ENCODE data around the gene TNFAIP8L3. TPM values are rescaled to one million over a fixed set of nuclear protein-coding genes. Genes with fewer than 3 reads are reported as not detected.

Gene TNFAIP8L3
- total RNA-seq, 2 experiments from 2014 or later = not detected

GRCh38 chr15:51132384-51133139, 37.9 kb upstream of the TNFAIP8L3 start:
- H3K36me3 Mint-ChIP-seq (ENCODE audit: low read depth) = no peaks in the 10 kb centered on the region
- H3K27ac Mint-ChIP-seq = no peak overlapping the region
- ChIA-PET CTCF (interaction anchor here (0.9 kb wide), 1 partner anchor 10 kb away, joined by 3 read pairs; no protein-coding TSS in a partner anchor), POLR2A (no interaction called here)
- peak in 1 of 14 experiments; percentile 5 for DNase-seq
- Histone ChIP-seq H3K27ac (ENCODE audit: low read depth in 1 of 2, low read length in 2 of 2) (no peak overlapping the region), H3K27me3 (ENCODE audit: control insufficient read depth in 1 of 2, insufficient read depth in 2 of 2, low read length in 2 of 2) (peaks cover 3 to 8% of the 10 kb centered on the region in 2 experiments), H3K9me3 (ENCODE audit: control insufficient read depth in 1 of 2, insufficient read depth in 1 of 2, low read length in 2 of 2) (peaks cover 0 to 5% of the 10 kb centered on the region in 2 experiments), H3K4me1 (ENCODE audit: insufficient read depth, low read length) (no peaks in the 10 kb centered on the region), H3K36me3 (ENCODE audit: insufficient read depth, low read length) (no peaks in the 10 kb centered on the region), H3K4me3 (ENCODE audit: low read length) (no peak overlapping the region)
- no peaks in the 10 kb centered on the region for H3K4me1 Mint-ChIP-seq (ENCODE audit: low read depth)
- no peak for ATAC-seq (ENCODE audit: poor library complexity)
- no peak overlapping the region for H3K4me3 Mint-ChIP-seq
- H3K27me3 Mint-ChIP-seq = peaks cover 2% of the 10 kb centered on the region
- intact Hi-C loops (cut with DNase I, micrococcal nuclease) = no loop called here
- no peak for TF ChIP-seq CTCF (IDR thresholded peaks at IDR 0.05)
- H3K9me3 Mint-ChIP-seq = no peaks in the 10 kb centered on the region

GRCh38 chr15:51131596-51132290, 37.0 kb upstream of the TNFAIP8L3 start:
- Histone ChIP-seq H3K4me3 (ENCODE audit: low read length) (no peak overlapping the region), H3K27me3 (ENCODE audit: control insufficient read depth in 1 of 2, insufficient read depth in 2 of 2, low read length in 2 of 2) (peaks cover 5 to 15% of the 10 kb centered on the region in 2 experiments), H3K36me3 (ENCODE audit: insufficient read depth, low read length) (no peaks in the 10 kb centered on the region), H3K4me1 (ENCODE audit: insufficient read depth, low read length) (no peaks in the 10 kb centered on the region), H3K27ac (ENCODE audit: low read depth in 1 of 2, low read length in 2 of 2) (no peak overlapping the region), H3K9me3 (ENCODE audit: control insufficient read depth in 1 of 2, insufficient read depth in 1 of 2, low read length in 2 of 2) (peaks cover 0 to 4% of the 10 kb centered on the region in 2 experiments)
- Mint-ChIP-seq H3K4me3 (no peak overlapping the region), H3K27me3 (peaks cover 8% of the 10 kb centered on the region), H3K36me3 (ENCODE audit: low read depth) (no peaks in the 10 kb centered on the region), H3K4me1 (ENCODE audit: low read depth) (no peaks in the 10 kb centered on the region), H3K27ac (no peak overlapping the region), H3K9me3 (no peaks in the 10 kb centered on the region)
- DNase-seq = no peak
- POLR2A ChIA-PET = no interaction called here
- intact Hi-C loops (cut with DNase I, micrococcal nuclease) = no loop called here
- no peak for TF ChIP-seq CTCF (IDR thresholded peaks at IDR 0.05)
- no peak for ATAC-seq (ENCODE audit: poor library complexity)
- CTCF ChIA-PET = no interaction called here

DNA sequence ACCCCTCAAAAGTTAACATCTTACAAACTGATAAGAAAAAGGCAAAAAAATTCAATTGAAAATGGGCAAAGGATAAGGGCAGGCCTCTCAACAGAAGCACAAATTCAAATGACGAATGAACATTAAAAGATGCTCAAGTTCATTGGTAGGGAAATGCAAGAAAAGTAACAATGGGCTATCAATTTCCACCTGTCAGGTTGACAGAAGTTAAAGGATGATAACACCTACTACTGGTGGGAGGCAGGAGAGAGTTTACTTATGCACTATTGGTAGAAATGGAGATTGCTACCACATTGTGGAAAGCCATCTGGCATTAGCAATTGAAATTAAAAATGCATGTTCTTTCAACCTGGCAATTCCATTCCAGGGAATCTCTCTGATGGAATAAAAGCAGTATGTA, 35.6 kb upstream of the TNFAIP8L3 start:
- intact Hi-C loops (cut with DNase I, micrococcal nuclease) = no loop called here
- no peaks in the 10 kb centered on the region for H3K36me3 ChIP-seq (ENCODE audit: insufficient read depth, low read length)
- no peak for DNase-seq
- no peak overlapping the region for H3K4me3 ChIP-seq (ENCODE audit: low read length)
- Mint-ChIP-seq H3K36me3 (ENCODE audit: low read depth) (no peaks in the 10 kb centered on the region), H3K4me3 (no peak overlapping the region), H3K9me3 (no peaks in the 10 kb centered on the region), H3K27ac (no peak overlapping the region), H3K27me3 (peaks cover 18% of the 10 kb centered on the region), H3K4me1 (ENCODE audit: low read depth) (no peaks in the 10 kb centered on the region)
- ATAC-seq (ENCODE audit: poor library complexity) = no peak
- ChIA-PET POLR2A (no interaction called here), CTCF (no interaction called here)
- no peaks in the 10 kb centered on the region for H3K9me3 ChIP-seq (ENCODE audit: control insufficient read depth in 1 of 2, insufficient read depth in 1 of 2, low read length in 2 of 2)
- H3K27me3 ChIP-seq (ENCODE audit: control insufficient read depth in 1 of 2, insufficient read depth in 2 of 2, low read length in 2 of 2) = peaks cover 7 to 15% of the 10 kb centered on the region in 2 experiments
- no peaks in the 10 kb centered on the region for H3K4me1 ChIP-seq (ENCODE audit: insufficient read depth, low read length)
- no peak overlapping the region for H3K27ac ChIP-seq (ENCODE audit: low read depth in 1 of 2, low read length in 2 of 2)
- no peak for TF ChIP-seq CTCF (IDR thresholded peaks at IDR 0.05)

Data from CD4-positive, alpha-beta T cell (primary cell).